Effector memory CD8-positive, alpha-beta T cell (primary cell): ENCODE results near the gene C3orf33.

Source experiments
- ATAC-seq: fragments of 150-1000 bp; cut with Tn5 transposase; replicated peaks from 2 replicates; pipeline ENCODE4 v1.10.0; 2021; ENCODE audit warnings: mild to moderate bottlenecking, moderate library complexity
- DNase-seq, 3 experiments: peaks; one replicate each; pipeline ENCODE4 v3.0.0; 2021
- H3K27ac Mint-ChIP-seq, 2 donors: one replicate each; pipeline ENCODE4 v1.8.0; 2022; ENCODE audit warnings: mild to moderate bottlenecking in 2 of 2, mixed read lengths in 2 of 2, moderate library complexity in 2 of 2
- H3K27me3 Mint-ChIP-seq, 2 donors: one replicate each; pipeline ENCODE4 v1.8.0; 2022; ENCODE audit warnings: mixed read lengths in 2 of 2
- H3K36me3 Mint-ChIP-seq: one replicate; pipeline ENCODE4 v1.8.0; 2022; ENCODE audit warnings: mild to moderate bottlenecking, moderate library complexity, mixed read lengths; ENCODE audit not compliant: insufficient read depth
- H3K4me1 Mint-ChIP-seq, 2 donors: one replicate each; pipeline ENCODE4 v1.8.0; 2022; ENCODE audit warnings: low read depth in 2 of 2, mixed read lengths in 2 of 2
- H3K4me3 Mint-ChIP-seq, 2 donors: one replicate each; pipeline ENCODE4 v1.8.0; 2022; ENCODE audit warnings: mild to moderate bottlenecking in 2 of 2, mixed read lengths in 2 of 2, moderate library complexity in 2 of 2
- H3K9me3 Mint-ChIP-seq, 2 donors: one replicate each; pipeline ENCODE4 v1.8.0; 2022; ENCODE audit warnings: mixed read lengths in 2 of 2

Gene C3orf33

DNA sequence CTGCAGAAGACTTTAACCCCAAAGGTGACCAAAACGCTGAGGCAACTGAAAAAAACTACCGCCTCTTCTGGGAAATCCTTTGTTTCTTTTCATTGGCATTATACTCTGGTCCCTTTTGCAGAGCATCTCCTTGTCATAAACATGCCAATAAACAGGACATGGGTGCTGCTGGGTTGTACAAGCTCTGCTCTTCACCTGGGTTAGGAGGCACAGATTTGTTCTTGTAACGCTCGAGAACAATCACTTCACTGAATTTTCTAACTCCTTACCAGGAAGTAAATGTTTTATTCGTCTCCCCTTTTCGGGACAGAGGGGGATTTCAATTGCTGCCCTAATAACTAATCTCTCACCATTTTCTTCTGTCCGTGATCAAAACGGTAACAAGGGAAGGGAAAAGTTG is 62.5 kb downstream of the C3orf33 start:
- no peak for ATAC-seq
- Mint-ChIP-seq H3K27me3 (peaks cover 67 to 81% of the 10 kb centered on the region in 2 donors), H3K36me3 (no peaks in the 10 kb centered on the region), H3K9me3 (no peaks in the 10 kb centered on the region), H3K4me1 (peaks cover 15 to 16% of the 10 kb centered on the region in 2 donors), H3K4me3 (peak overlapping the region; percentile 85 to 92), H3K27ac (peak overlapping the region in 1 of 2 donors; percentile 47)
- no peak for DNase-seq

DNA sequence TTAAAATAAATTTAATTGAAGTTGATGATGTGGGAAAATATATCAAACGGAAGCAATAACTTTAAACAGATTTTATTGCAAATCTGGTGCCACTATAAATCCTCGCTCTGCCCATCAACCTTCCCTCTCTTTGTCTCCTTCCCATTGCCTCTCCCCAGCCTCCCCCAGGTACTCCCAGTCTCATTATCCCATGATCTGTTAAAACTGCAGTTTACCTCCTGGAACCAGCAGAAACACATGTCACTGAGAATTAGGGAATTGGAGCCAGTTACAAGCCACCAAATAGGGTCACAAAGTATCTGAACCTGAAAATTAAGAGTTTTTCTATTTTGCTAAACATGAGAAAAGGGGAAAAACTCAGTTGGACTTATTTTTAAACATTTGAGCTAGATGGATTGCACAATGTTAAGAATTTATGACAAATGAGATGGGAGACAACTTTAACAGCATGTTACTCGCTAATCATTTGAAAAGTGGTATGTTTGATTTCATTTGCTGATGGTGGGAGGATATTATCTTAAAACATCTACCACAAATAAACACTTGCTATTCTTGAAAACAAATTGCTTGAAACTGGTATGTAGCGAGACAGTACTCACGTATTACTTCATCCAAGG is 63.6 kb downstream of the C3orf33 start:
- Mint-ChIP-seq H3K36me3 (peaks cover 4% of the 10 kb centered on the region), H3K27me3 (peaks cover 76 to 92% of the 10 kb centered on the region in 2 donors), H3K4me3 (peak overlapping the region; percentile 65 to 92), H3K9me3 (no peaks in the 10 kb centered on the region), H3K4me1 (peaks cover 16 to 18% of the 10 kb centered on the region in 2 donors), H3K27ac (no peak overlapping the region)
- ATAC-seq = no peak
- no peak for DNase-seq

GRCh38 chr3:155741603-155742002 is 64.5 kb downstream of the C3orf33 start:
- H3K4me1 Mint-ChIP-seq = peaks cover 16 to 18% of the 10 kb centered on the region in 2 donors
- H3K27ac Mint-ChIP-seq = no peak overlapping the region
- peaks cover 70 to 86% of the 10 kb centered on the region in 2 donors for H3K27me3 Mint-ChIP-seq
- peaks cover 4% of the 10 kb centered on the region for H3K36me3 Mint-ChIP-seq
- no peaks in the 10 kb centered on the region for H3K9me3 Mint-ChIP-seq
- H3K4me3 Mint-ChIP-seq = no peak overlapping the region
- no peak for DNase-seq
- ATAC-seq = no peak

DNA sequence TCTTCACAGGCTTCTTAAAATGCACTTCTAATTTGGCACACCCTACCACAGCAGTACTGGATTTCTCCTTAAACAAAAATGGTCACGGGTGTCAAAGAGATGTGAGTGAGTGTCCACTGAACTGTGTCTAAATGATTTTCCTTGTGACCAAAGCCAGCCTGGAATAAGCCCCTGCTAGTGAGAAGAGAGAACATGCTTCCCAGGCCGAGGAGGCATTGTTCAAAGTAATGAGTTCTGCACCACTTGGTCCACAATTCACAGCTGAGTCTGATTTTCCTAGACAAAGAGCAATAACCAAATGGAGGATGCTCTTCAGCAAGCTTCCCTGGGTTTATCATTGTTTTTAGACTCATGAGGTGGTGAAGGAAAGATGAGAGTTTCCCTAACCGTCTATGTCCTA is 65.0 kb downstream of the C3orf33 start:
- Mint-ChIP-seq H3K4me3 (no peak overlapping the region), H3K27ac (no peak overlapping the region), H3K4me1 (peaks cover 16 to 18% of the 10 kb centered on the region in 2 donors), H3K27me3 (peaks cover 65 to 81% of the 10 kb centered on the region in 2 donors), H3K36me3 (peaks cover 4% of the 10 kb centered on the region), H3K9me3 (no peaks in the 10 kb centered on the region)
- DNase-seq = no peak
- no peak for ATAC-seq

DNA sequence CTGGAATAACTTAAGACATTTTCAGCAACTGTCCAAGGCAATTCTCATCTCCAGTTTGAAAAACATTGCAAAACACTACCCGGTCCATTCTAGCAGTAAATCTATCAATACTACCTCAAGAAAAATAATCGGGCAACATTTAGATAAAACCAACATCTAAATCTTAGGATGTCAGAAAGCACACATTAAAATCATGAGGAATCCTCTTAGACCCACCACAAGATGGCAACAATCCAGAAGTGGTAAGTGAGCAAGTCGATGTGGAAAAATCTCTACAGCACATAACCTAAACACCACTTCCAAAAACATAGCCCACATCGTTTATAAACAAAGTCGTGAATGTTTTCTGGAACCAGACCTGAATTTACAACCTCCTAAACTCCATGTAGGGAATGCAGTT is 66.9 kb downstream of the C3orf33 start:
- peaks cover 4% of the 10 kb centered on the region for H3K36me3 Mint-ChIP-seq
- H3K4me1 Mint-ChIP-seq = peaks cover 7% of the 10 kb centered on the region in 2 donors
- H3K4me3 Mint-ChIP-seq = no peak overlapping the region
- DNase-seq (no peak), ATAC-seq (no peak)
- no peaks in the 10 kb centered on the region for H3K9me3 Mint-ChIP-seq
- peaks cover 54 to 73% of the 10 kb centered on the region in 2 donors for H3K27me3 Mint-ChIP-seq
- no peak overlapping the region for H3K27ac Mint-ChIP-seq

GRCh38 chr3:155738580-155739076 is 67.5 kb downstream of the C3orf33 start:
- Mint-ChIP-seq H3K36me3 (peaks cover 4% of the 10 kb centered on the region), H3K27ac (no peak overlapping the region), H3K4me1 (peaks cover 2 to 4% of the 10 kb centered on the region in 2 donors), H3K27me3 (peaks cover 48 to 68% of the 10 kb centered on the region in 2 donors), H3K9me3 (no peaks in the 10 kb centered on the region), H3K4me3 (no peak overlapping the region)
- DNase-seq (no peak), ATAC-seq (no peak)

GRCh38 chr3:155737844-155738460 is 68.1 kb downstream of the C3orf33 start:
- H3K4me1 Mint-ChIP-seq = peaks cover 0 to 3% of the 10 kb centered on the region in 2 donors
- peaks cover 43 to 67% of the 10 kb centered on the region in 2 donors for H3K27me3 Mint-ChIP-seq
- no peak overlapping the region for H3K27ac Mint-ChIP-seq
- no peak for DNase-seq
- no peak overlapping the region for H3K4me3 Mint-ChIP-seq
- H3K9me3 Mint-ChIP-seq = no peaks in the 10 kb centered on the region
- no peak for ATAC-seq
- peaks cover 4% of the 10 kb centered on the region for H3K36me3 Mint-ChIP-seq

- ATAC-seq = no peak
These were observed 69.7 kb downstream of the C3orf33 start for GRCh38 chr3:155736381-155736780.

DNA sequence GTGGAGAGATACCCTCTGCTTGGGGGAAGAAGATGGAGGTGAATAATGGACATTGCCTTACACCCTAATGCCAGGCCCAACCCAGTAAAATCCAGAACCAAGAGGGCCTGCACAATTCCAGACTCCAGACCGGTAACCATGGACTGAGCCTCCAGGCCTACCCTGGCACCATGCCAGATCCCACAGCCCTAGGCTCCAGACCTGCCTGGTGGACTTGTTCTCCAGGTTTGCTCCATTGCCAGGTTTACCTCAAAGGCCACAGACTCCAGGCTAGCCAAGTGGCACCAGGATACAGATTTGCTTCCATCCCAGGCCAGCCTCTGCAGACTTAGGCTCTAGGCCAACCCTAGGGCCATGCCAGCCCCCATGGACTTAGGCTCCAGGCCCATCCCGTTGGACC is 75.2 kb downstream of the C3orf33 start:
- no peak overlapping the region for H3K4me3 Mint-ChIP-seq
- ATAC-seq = no peak
- no peaks in the 10 kb centered on the region for H3K36me3 Mint-ChIP-seq
- H3K9me3 Mint-ChIP-seq = no peaks in the 10 kb centered on the region
- no peak for DNase-seq
- no peaks in the 10 kb centered on the region for H3K4me1 Mint-ChIP-seq
- peaks cover 33 to 52% of the 10 kb centered on the region in 2 donors for H3K27me3 Mint-ChIP-seq
- H3K27ac Mint-ChIP-seq = no peak overlapping the region

More at GRCh38 chr3:155736381-155736780, 69.7 kb downstream of the C3orf33 start:
- peaks cover 4% of the 10 kb centered on the region for H3K36me3 Mint-ChIP-seq
- no peaks in the 10 kb centered on the region for H3K9me3 Mint-ChIP-seq
- no peak for DNase-seq
- no peak overlapping the region for H3K4me3 Mint-ChIP-seq
- H3K27ac Mint-ChIP-seq = no peak overlapping the region
- peaks cover 0 to 3% of the 10 kb centered on the region in 2 donors for H3K4me1 Mint-ChIP-seq
- peaks cover 42 to 62% of the 10 kb centered on the region in 2 donors for H3K27me3 Mint-ChIP-seq

DNA sequence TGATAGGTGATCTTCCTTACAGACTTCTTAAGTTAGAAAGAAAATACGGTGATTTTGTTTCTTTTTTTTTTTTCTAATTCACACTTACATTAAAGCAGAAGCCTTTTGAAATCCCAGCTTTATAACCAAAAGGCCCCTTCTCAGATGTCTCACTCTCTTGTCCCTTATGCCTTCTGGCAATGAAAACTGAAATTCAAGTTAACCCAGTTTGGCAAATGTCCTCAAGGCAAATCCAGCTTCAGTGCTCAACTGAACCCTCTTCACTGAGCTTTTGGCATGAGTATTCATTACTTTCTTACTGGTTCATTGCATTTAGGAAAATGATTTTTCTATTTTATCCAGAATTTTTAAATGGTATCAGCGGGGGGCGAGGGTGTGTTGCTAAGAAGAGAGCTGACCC is 78.2 kb downstream of the C3orf33 start:
- Mint-ChIP-seq H3K9me3 (no peaks in the 10 kb centered on the region), H3K4me3 (no peak overlapping the region), H3K27me3 (peaks cover 36 to 39% of the 10 kb centered on the region in 2 donors), H3K36me3 (no peaks in the 10 kb centered on the region), H3K4me1 (no peaks in the 10 kb centered on the region), H3K27ac (no peak overlapping the region)
- no peak for DNase-seq
- no peak for ATAC-seq

- H3K27ac Mint-ChIP-seq = no peak overlapping the region
- ATAC-seq (no peak), DNase-seq (no peak)
- H3K9me3 Mint-ChIP-seq = peaks cover 0 to 4% of the 10 kb centered on the region in 2 donors
- no peaks in the 10 kb centered on the region for H3K36me3 Mint-ChIP-seq
- no peaks in the 10 kb centered on the region for H3K27me3 Mint-ChIP-seq
- no peaks in the 10 kb centered on the region for H3K4me1 Mint-ChIP-seq
- H3K4me3 Mint-ChIP-seq = no peak overlapping the region
These were observed 91.8 kb downstream of the C3orf33 start for GRCh38 chr3:155714295-155714718.
